ENCODE results near the gene CD300C.

DNA sequence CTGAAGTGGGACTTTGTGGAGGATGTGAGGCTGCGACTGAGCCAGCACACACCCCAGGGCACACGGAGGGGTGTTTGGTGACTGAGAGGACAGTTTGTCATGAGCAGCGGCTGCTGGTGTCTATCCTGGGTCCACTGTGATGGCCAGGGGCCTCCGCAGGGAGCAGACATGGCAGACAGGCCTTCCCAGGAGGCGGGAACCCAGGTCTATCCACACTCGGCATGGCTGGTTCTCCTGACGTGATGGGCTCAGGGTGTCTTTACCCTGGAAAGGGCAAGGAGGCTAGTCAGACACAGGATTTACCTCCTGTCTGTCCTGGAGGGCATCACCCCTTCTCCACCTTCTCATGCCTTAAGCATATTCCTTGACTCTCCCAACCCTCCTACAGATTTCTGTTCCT lies 671 bp upstream of the CD300C start:
- TF ChIP-seq CTCF (IDR thresholded peaks at IDR 0.05) = no peak
- TF ChIP-seq POLR2A (IDR thresholded peaks at IDR 0.05) = no peak

All from esophagus squamous epithelium (tissue), 4 donors.